ENCODE data around the gene GSG1. TPM values are rescaled to one million over a fixed set of nuclear protein-coding genes. Genes with fewer than 3 reads are reported as not detected.
"Not testable (repeated sequence)": the region's sequence is repeated elsewhere in the genome, so short reads cannot be mapped to it uniquely, and the experiment has no call there.

The GSG1 gene
- total RNA-seq, 1 donor from 2014 or later = not detected

GRCh38 chr12:13084898-13085640 is 18.4 kb downstream of the GSG1 start:
- DNase-seq = no peak

GRCh38 chr12:13083638-13084037 is 19.8 kb downstream of the GSG1 start:
- DNase-seq; H3K4me3 ChIP-seq; intact Hi-C loops (cut with micrococcal nuclease); H3K27ac ChIP-seq (replicated peaks); H3K27me3 ChIP-seq (ENCODE audit: low read depth); H3K9me3 ChIP-seq (replicated peaks); H3K4me1 ChIP-seq: not testable (repeated sequence)
- H3K36me3 ChIP-seq = peaks cover 16% of the 10 kb centered on the region

More at GRCh38 chr12:13084898-13085640, 18.4 kb downstream of the GSG1 start:
- Histone ChIP-seq H3K27ac (replicated peaks) (no peak overlapping the region), H3K27me3 (ENCODE audit: low read depth) (no peaks in the 10 kb centered on the region), H3K4me3 (no peak overlapping the region), H3K36me3 (peaks cover 12% of the 10 kb centered on the region), H3K4me1 (no peaks in the 10 kb centered on the region), H3K9me3 (replicated peaks) (no peaks in the 10 kb centered on the region)
- intact Hi-C loops (cut with micrococcal nuclease) = no loop called here
- no peak for TF ChIP-seq CTCF (IDR thresholded peaks at IDR 0.05; ENCODE audit: borderline replicate concordance)

GRCh38 chr12:13082861-13083260 is 20.6 kb downstream of the GSG1 start:
- intact Hi-C loops (cut with micrococcal nuclease) = no loop called here
- Histone ChIP-seq H3K9me3 (replicated peaks) (no peaks in the 10 kb centered on the region), H3K4me3 (no peak overlapping the region), H3K4me1 (no peaks in the 10 kb centered on the region), H3K27ac (replicated peaks) (no peak overlapping the region), H3K27me3 (ENCODE audit: low read depth) (no peaks in the 10 kb centered on the region), H3K36me3 (peaks cover 16% of the 10 kb centered on the region)
- no peak for TF ChIP-seq CTCF (IDR thresholded peaks at IDR 0.05; ENCODE audit: borderline replicate concordance)
- DNase-seq = no peak

GRCh38 chr12:13080266-13080665 is 23.2 kb downstream of the GSG1 start:
- H3K27ac ChIP-seq (replicated peaks) = no peak overlapping the region
- TF ChIP-seq CTCF (IDR thresholded peaks at IDR 0.05; ENCODE audit: borderline replicate concordance) = no peak
- intact Hi-C loops (cut with micrococcal nuclease) = no loop called here
- H3K4me3 ChIP-seq = no peak overlapping the region
- no peak for DNase-seq
- H3K9me3 ChIP-seq (replicated peaks) = no peaks in the 10 kb centered on the region
- no peaks in the 10 kb centered on the region for H3K4me1 ChIP-seq
- no peaks in the 10 kb centered on the region for H3K27me3 ChIP-seq (ENCODE audit: low read depth)
- H3K36me3 ChIP-seq = peaks cover 27% of the 10 kb centered on the region

- H3K4me1 ChIP-seq = no peaks in the 10 kb centered on the region
- intact Hi-C loops (cut with micrococcal nuclease) = no loop called here
- H3K4me3 ChIP-seq = no peak overlapping the region
- TF ChIP-seq CTCF (IDR thresholded peaks at IDR 0.05; ENCODE audit: borderline replicate concordance) = no peak
- H3K9me3 ChIP-seq (replicated peaks) = no peaks in the 10 kb centered on the region
- no peak overlapping the region for H3K27ac ChIP-seq (replicated peaks)
- H3K36me3 ChIP-seq = peaks cover 27% of the 10 kb centered on the region
- DNase-seq = no peak
- no peaks in the 10 kb centered on the region for H3K27me3 ChIP-seq (ENCODE audit: low read depth)
Measured at GRCh38 chr12:13079440-13079906, 24.0 kb downstream of the GSG1 start.

GRCh38 chr12:13075786-13076570 is 27.5 kb downstream of the GSG1 start:
- intact Hi-C loops (cut with micrococcal nuclease) = no loop called here
- DNase-seq = no peak
- peaks cover 33% of the 10 kb centered on the region for H3K36me3 ChIP-seq

More at GRCh38 chr12:13075786-13076570, 27.5 kb downstream of the GSG1 start:
- Histone ChIP-seq H3K27me3 (ENCODE audit: low read depth) (no peaks in the 10 kb centered on the region), H3K27ac (replicated peaks) (no peak overlapping the region), H3K4me3 (no peak overlapping the region), H3K4me1 (no peaks in the 10 kb centered on the region), H3K9me3 (replicated peaks) (no peaks in the 10 kb centered on the region)
- TF ChIP-seq CTCF (IDR thresholded peaks at IDR 0.05; ENCODE audit: borderline replicate concordance) = no peak

Measured in left ventricle myocardium inferior (tissue), 1 donor.